ENCODE measurements around the gene FAM222B. TPM values are rescaled to one million over a fixed set of nuclear protein-coding genes. Genes with fewer than 3 reads are reported as not detected.
A peak's percentile ranks its signal among the peaks of the same experiment; 100 is the strongest.

The FAM222B gene
- total and polyA plus RNA-seq, 11 donors, result 9.2 to 33.2 (median 16.7) TPM

DNA sequence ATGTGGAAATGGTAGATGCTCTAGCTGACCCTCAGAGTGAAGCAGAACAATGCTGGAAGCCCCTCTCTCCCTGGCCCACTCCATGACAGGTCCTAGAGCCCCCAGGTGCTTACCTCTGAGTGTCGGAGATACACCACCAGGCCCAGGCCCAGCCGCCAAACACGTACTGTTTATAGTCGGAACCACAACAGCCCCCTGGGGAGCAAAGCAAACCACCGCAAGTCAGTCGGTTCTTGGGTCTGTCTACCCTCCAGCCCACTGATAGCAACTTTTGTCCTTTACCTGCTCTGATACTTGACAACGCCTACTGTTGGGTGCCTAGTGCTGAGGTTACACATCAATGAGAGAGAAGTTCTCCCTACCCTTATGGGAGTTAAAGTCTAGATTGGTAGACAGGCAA is 46.2 kb upstream of the FAM222B start:
- intact Hi-C loops (cut with DNase I), result loop anchor here in 1 of 10 donors (10.0 kb wide), 1 partner anchor 64 kb away; no protein-coding TSS in a partner anchor
- Histone ChIP-seq H3K27me3 (no peaks in the 10 kb centered on the region), H3K4me3 (no peak overlapping the region), H3K9me3 (no peaks in the 10 kb centered on the region), H3K4me1 (peaks cover 3 to 52% (median 19%) of the 10 kb centered on the region in 12 donors), H3K27ac (no peak overlapping the region), H3K36me3 (peaks cover 0 to 33% (median 17%) of the 10 kb centered on the region in 9 donors)
- TF ChIP-seq POLR2A (IDR thresholded peaks at IDR 0.05), result no peak
- ATAC-seq, result no peak
- peak in 1 of 5 donors; percentile 26 for DNase-seq
- 87 to 93% (median 91%) methylated on average over 7 of the region's 7 CpGs for WGBS, 4 donors

DNA sequence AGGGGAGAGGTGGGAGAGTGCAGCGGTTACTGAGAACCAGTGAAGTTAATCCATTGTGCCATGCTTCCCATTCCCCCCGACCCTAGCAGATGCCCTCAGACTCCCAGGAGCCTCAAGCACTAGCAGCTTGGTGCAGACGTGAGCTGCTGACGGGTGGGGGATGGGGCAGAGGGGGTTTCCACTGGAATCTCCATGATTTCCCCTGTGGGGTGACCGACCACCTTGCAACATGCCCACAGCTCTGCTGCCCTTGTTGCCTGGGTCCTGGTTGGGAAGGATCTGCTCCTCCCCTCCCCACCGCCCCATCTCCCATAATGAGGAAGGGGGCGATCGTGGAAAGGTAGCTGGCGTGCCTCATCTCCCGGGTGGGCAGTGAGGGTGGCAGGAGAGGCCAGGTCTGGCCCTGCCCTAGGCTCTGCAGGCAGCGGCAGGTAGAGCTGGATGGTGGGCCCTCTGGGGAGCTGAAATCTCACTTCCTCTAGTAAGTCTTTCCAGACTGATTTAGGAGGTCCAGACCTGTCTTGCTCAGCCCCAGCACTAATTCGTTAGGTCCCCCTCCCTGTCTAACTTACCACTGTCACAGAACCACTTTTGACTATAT is 45.4 kb upstream of the FAM222B start:
- Histone ChIP-seq H3K27me3 (no peaks in the 10 kb centered on the region), H3K4me1 (peaks cover 0 to 44% (median 12%) of the 10 kb centered on the region in 12 donors), H3K4me3 (no peak overlapping the region), H3K27ac (no peak overlapping the region), H3K36me3 (peaks cover 0 to 42% (median 21%) of the 10 kb centered on the region in 9 donors), H3K9me3 (no peaks in the 10 kb centered on the region)
- ATAC-seq (no peak), DNase-seq (peak in 1 of 5 donors; percentile 11)
- intact Hi-C loops (cut with DNase I), result loop anchor here in 1 of 10 donors (10.0 kb wide), 1 partner anchor 63 kb away; no protein-coding TSS in a partner anchor
- WGBS, 4 donors, result 85 to 87% (median 86%) methylated on average over 11 to 12 of the region's 12 CpGs
- TF ChIP-seq POLR2A (IDR thresholded peaks at IDR 0.05), result no peak
- TF ChIP-seq, protein P1, sequence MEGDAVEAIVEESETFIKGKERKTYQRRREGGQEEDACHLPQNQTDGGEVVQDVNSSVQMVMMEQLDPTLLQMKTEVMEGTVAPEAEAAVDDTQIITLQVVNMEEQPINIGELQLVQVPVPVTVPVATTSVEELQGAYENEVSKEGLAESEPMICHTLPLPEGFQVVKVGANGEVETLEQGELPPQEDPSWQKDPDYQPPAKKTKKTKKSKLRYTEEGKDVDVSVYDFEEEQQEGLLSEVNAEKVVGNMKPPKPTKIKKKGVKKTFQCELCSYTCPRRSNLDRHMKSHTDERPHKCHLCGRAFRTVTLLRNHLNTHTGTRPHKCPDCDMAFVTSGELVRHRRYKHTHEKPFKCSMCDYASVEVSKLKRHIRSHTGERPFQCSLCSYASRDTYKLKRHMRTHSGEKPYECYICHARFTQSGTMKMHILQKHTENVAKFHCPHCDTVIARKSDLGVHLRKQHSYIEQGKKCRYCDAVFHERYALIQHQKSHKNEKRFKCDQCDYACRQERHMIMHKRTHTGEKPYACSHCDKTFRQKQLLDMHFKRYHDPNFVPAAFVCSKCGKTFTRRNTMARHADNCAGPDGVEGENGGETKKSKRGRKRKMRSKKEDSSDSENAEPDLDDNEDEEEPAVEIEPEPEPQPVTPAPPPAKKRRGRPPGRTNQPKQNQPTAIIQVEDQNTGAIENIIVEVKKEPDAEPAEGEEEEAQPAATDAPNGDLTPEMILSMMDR (IDR thresholded peaks at IDR 0.05), result no peak

DNA sequence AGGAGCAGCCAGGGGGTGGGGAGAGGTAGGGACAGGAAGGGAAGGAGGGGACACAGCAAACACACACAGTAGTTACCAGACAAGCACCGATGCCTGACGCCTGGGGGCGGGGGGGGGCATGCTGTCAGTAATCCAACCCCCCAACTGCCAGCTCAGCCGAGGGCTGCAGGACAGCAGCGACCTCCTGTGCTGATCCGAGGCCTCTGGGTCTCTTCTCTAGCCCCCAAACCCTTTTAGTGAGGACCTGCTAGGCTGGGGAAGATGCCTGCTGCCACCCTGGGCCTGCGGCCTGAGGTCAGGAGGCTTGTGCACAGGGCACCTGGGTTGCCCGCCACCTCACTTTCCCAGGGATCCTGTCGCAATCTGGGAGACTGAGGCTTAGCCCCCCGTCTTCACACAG is 43.4 kb upstream of the FAM222B start:
- Histone ChIP-seq H3K4me3 (no peak overlapping the region), H3K27me3 (no peaks in the 10 kb centered on the region), H3K4me1 (peaks cover 0 to 23% (median 4%) of the 10 kb centered on the region in 12 donors), H3K27ac (no peak overlapping the region), H3K36me3 (peaks cover 0 to 61% (median 41%) of the 10 kb centered on the region in 9 donors), H3K9me3 (no peaks in the 10 kb centered on the region)
- DNase-seq (no peak), ATAC-seq (no peak)
- intact Hi-C loops (cut with DNase I), result loop anchor here in 1 of 10 donors (10.0 kb wide), 1 partner anchor 61 kb away; no protein-coding TSS in a partner anchor
- whole genome bisulfite sequencing, 4 donors, result 86 to 92% (median 87%) methylated on average over 5 to 10 of the region's 10 CpGs
- TF ChIP-seq, protein P1 (IDR thresholded peaks at IDR 0.05), result no peak
- no peak for TF ChIP-seq POLR2A (IDR thresholded peaks at IDR 0.05)

DNA sequence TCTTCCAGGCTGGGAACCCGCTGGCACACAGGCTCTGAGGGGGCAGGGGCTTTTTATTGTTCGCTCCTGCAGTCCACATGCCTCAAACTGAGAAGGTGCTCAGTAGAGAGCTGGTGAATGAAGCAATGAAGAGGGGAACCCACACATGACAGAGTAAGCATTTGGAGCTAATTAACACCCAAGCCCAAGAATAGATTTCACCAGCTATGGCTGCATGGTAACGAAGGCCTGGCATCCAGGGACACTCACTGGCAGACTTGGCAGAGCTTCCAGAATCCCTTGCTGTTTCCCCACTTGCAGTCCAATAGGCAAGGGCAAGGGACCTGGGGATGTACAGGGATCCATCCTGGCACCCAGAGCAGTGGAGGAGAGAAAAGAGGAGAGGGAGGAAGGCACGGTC is 42.8 kb upstream of the FAM222B start:
- ATAC-seq (peak in 3 of 4 donors; percentile 20 to 62 (median 48)), DNase-seq (no peak)
- intact Hi-C loops (cut with DNase I), result loop anchor here in 1 of 10 donors (10.0 kb wide), 1 partner anchor 61 kb away; no protein-coding TSS in a partner anchor
- peaks cover 0 to 17% (median 2%) of the 10 kb centered on the region in 12 donors for H3K4me1 ChIP-seq
- no peak overlapping the region for H3K4me3 ChIP-seq
- no peak overlapping the region for H3K27ac ChIP-seq
- 84 to 87% (median 85%) methylated on average over 4 of the region's 4 CpGs for WGBS, 4 donors
- H3K36me3 ChIP-seq, result peaks cover 0 to 67% (median 47%) of the 10 kb centered on the region in 9 donors
- TF ChIP-seq POLR2A (IDR thresholded peaks at IDR 0.05), result no peak
- TF ChIP-seq, protein P1 (IDR thresholded peaks at IDR 0.05), result no peak
- no peaks in the 10 kb centered on the region for H3K27me3 ChIP-seq
- no peaks in the 10 kb centered on the region for H3K9me3 ChIP-seq

Measured in heart left ventricle (tissue), 16 donors.